Measurements from ENCODE around the gene BIRC2.

- TF ChIP-seq TCF7L2 (IDR thresholded peaks at IDR 0.05; ENCODE audit: low read depth, low read length) (no peak), CTCF (IDR thresholded peaks at IDR 0.05) (no peak), POLR2AphosphoS5 (IDR thresholded peaks at IDR 0.05; ENCODE audit: low read depth, low read length) (peak; percentile 18; the same call in 1 of the 2 replicates)
Measured at GRCh38 chr11:102391549-102392237, 44.7 kb downstream of the BIRC2 start.
